Gastrocnemius medialis (tissue), 4 donors: ENCODE data around the gene PHIP. TPM values are rescaled to one million over a fixed set of nuclear protein-coding genes. Genes with fewer than 3 reads are reported as not detected.

ENCODE experiments used
- ATAC-seq, 2 donors: fragments of 150-250 bp; one replicate each; pipeline ENCODE4 v1.9.1; 2016
- DNase-seq, 2 donors: peaks; one replicate each; pipeline ENCODE4 v3.0.0-alpha.2; 2019
- H3K27ac ChIP-seq, 4 donors: fragments of 200-600 bp; sonication (generic); 1 replicate in 1 of 4; 2 replicates in 3 of 4; pipeline ENCODE4 v1.5.1; 2016 to 2018; ENCODE audit warnings: mild to moderate bottlenecking in 2 of 4, moderate library complexity in 1 of 4
- H3K27me3 ChIP-seq, 3 donors: fragments of 200-600 bp; sonication (generic) in 2 of 3; 1 replicate in 1 of 3; 2 replicates in 2 of 3; pipeline versions ENCODE4 v1.5.1 to v1.6.0; 2016 to 2019; ENCODE audit warnings: mild to moderate bottlenecking in 1 of 3, moderate library complexity in 1 of 3
- H3K36me3 ChIP-seq, 2 donors: fragments of 200-600 bp; sonication (generic) in 1 of 2; one replicate each; pipeline ENCODE4 v1.5.1; 2017 to 2018
- H3K4me1 ChIP-seq, 2 donors: fragments of 200-600 bp; sonication (generic) in 1 of 2; one replicate each; pipeline ENCODE4 v1.5.1; 2016 to 2017; ENCODE audit warnings: mild to moderate bottlenecking in 2 of 2
- H3K4me3 ChIP-seq, 4 donors: fragments of 200-600 bp; sonication (generic) in 3 of 4; 1 replicate in 1 of 4; 2 replicates in 3 of 4; pipeline ENCODE4 v1.5.1; 2016 to 2019; ENCODE audit warnings: mild to moderate bottlenecking in 2 of 4
- H3K9me3 ChIP-seq, 3 donors: fragments of 200-600 bp; sonication (generic) in 2 of 3; 1 replicate in 1 of 3; 2 replicates in 2 of 3; pipeline ENCODE4 v1.5.1; 2016 to 2019
- CTCF ChIP-seq, 5 experiments: fragments of 450-650 bp in 3 of 5; fragments of 200-600 bp in 2 of 5; sonication (generic) in 2 of 5; IDR thresholded peaks in 4 of 5; conservative IDR thresholded peaks in 1 of 5; 1 replicate in 4 of 5; 2 replicates in 1 of 5; pipeline ENCODE4 v1.5.1; 2016 to 2019; ENCODE audit warnings: antibody characterized with exemption in 5 of 5, mild to moderate bottlenecking in 3 of 5, moderate library complexity in 3 of 5
- POLR2A ChIP-seq, 2 donors: fragments of 450-650 bp; IDR thresholded peaks; one replicate each; pipeline ENCODE4 v1.6.1; 2017; ENCODE audit warnings: antibody characterized with exemption in 2 of 2, mild to moderate bottlenecking in 2 of 2, moderate library complexity in 2 of 2
- in situ Hi-C, 4 donors: fragments of 200-750 bp; cut with MboI; loops; one replicate each; pipeline versions ENCODE4 v1.15.0 to v1.8.0; 2017; ENCODE audit warnings: low sequenced_read_pairs in 4 of 4
- intact Hi-C: fragments of 100-400 bp; cut with DNase I; formaldehyde crosslinking; loops from one replicate; pipeline ENCODE4 v1.15.1; 2023; ENCODE audit warnings: low total_unique reads
- total RNA-seq, 4 donors: library from RNA; depleted of rRNA; stranded (reverse); fragments of >200 nt; gene quantifications; one replicate each; pipeline versions ENCODE4 v1.1.0 to v1.2.3, GENCODE V29; 2016

The PHIP gene
- total RNA-seq, 4 donors from 2014 or later, result 10.9 to 25.1 (median 16.6) TPM

GRCh38 chr6:78947529-78947928, 130.5 kb downstream of the PHIP start:
- Histone ChIP-seq H3K36me3 (peaks cover 15 to 91% of the 10 kb centered on the region in 2 donors), H3K4me1 (no peaks in the 10 kb centered on the region), H3K27me3 (no peaks in the 10 kb centered on the region), H3K4me3 (no peak overlapping the region), H3K27ac (no peak overlapping the region), H3K9me3 (peaks cover 0 to 6% (median 0%) of the 10 kb centered on the region in 3 donors)
- ATAC-seq (no peak), DNase-seq (no peak)
- intact Hi-C loops, result no loop called here
- in situ Hi-C loops, result no loop called here
- TF ChIP-seq POLR2A (IDR thresholded peaks at IDR 0.05) (no peak), CTCF (IDR thresholded peaks at IDR 0.05 in 4 of 5, conservative IDR thresholded peaks at IDR 0.05 in 1 of 5) (no peak)

GRCh38 chr6:78942446-78942845, 135.6 kb downstream of the PHIP start:
- in situ Hi-C loops (no loop called here), intact Hi-C loops (no loop called here)
- Histone ChIP-seq H3K27ac (no peak overlapping the region), H3K4me1 (peaks cover 0 to 4% of the 10 kb centered on the region in 2 donors), H3K27me3 (no peaks in the 10 kb centered on the region), H3K4me3 (no peak overlapping the region), H3K36me3 (peaks cover 9 to 74% of the 10 kb centered on the region in 2 donors), H3K9me3 (no peaks in the 10 kb centered on the region)
- ATAC-seq, result no peak
- TF ChIP-seq CTCF (IDR thresholded peaks at IDR 0.05 in 4 of 5, conservative IDR thresholded peaks at IDR 0.05 in 1 of 5) (no peak), POLR2A (IDR thresholded peaks at IDR 0.05) (no peak)
- no peak for DNase-seq

- no peaks in the 10 kb centered on the region for H3K27me3 ChIP-seq
- ATAC-seq (no peak), DNase-seq (no peak)
- peaks cover 5 to 24% of the 10 kb centered on the region in 2 donors for H3K36me3 ChIP-seq
- no peak overlapping the region for H3K4me3 ChIP-seq
- no peaks in the 10 kb centered on the region for H3K9me3 ChIP-seq
- H3K4me1 ChIP-seq, result peaks cover 0 to 10% of the 10 kb centered on the region in 2 donors
- intact Hi-C loops (no loop called here), in situ Hi-C loops (no loop called here)
- no peak for TF ChIP-seq CTCF (IDR thresholded peaks at IDR 0.05 in 4 of 5, conservative IDR thresholded peaks at IDR 0.05 in 1 of 5)
- no peak for TF ChIP-seq POLR2A (IDR thresholded peaks at IDR 0.05)
- no peak overlapping the region for H3K27ac ChIP-seq
Observed at GRCh38 chr6:78936515-78936914, 141.5 kb downstream of the PHIP start.

GRCh38 chr6:78935553-78935952, 142.5 kb downstream of the PHIP start:
- Histone ChIP-seq H3K27ac (no peak overlapping the region), H3K36me3 (peaks cover 5 to 14% of the 10 kb centered on the region in 2 donors)
- DNase-seq, result no peak

More at GRCh38 chr6:78935553-78935952, 142.5 kb downstream of the PHIP start:
- Histone ChIP-seq H3K9me3 (no peaks in the 10 kb centered on the region), H3K4me3 (no peak overlapping the region), H3K4me1 (peaks cover 0 to 10% of the 10 kb centered on the region in 2 donors), H3K27me3 (no peaks in the 10 kb centered on the region)
- no peak for ATAC-seq
- no peak for TF ChIP-seq POLR2A (IDR thresholded peaks at IDR 0.05)
- TF ChIP-seq CTCF (IDR thresholded peaks at IDR 0.05 in 4 of 5, conservative IDR thresholded peaks at IDR 0.05 in 1 of 5), result no peak
- in situ Hi-C loops, result no loop called here
- intact Hi-C loops, result no loop called here
